ENCODE data around the gene TSPO2. TPM values are rescaled to one million over a fixed set of nuclear protein-coding genes. Genes with fewer than 3 reads are reported as not detected.

Gene TSPO2, protein sequence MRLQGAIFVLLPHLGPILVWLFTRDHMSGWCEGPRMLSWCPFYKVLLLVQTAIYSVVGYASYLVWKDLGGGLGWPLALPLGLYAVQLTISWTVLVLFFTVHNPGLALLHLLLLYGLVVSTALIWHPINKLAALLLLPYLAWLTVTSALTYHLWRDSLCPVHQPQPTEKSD
- not detected for total RNA-seq (ENCODE audit: unreplicated experiment)
- long read RNA-seq: 0 reads

- peak within 1 kb of the TSS; percentile 8 for H3K27ac Mint-ChIP-seq (ENCODE audit: unreplicated experiment)
- H3K4me3 Mint-ChIP-seq (ENCODE audit: unreplicated experiment): no peak within 1 kb of the TSS
- no peaks in the 10 kb centered on the region for H3K36me3 Mint-ChIP-seq (ENCODE audit: unreplicated experiment)
- H3K9me3 Mint-ChIP-seq (ENCODE audit: unreplicated experiment): no peaks in the 10 kb centered on the region
- H3K4me1 Mint-ChIP-seq (ENCODE audit: low read depth, unreplicated experiment): no peaks in the 10 kb centered on the region
- peaks cover 2% of the 10 kb centered on the region for H3K27me3 Mint-ChIP-seq (ENCODE audit: unreplicated experiment)
- TF ChIP-seq, protein P1, sequence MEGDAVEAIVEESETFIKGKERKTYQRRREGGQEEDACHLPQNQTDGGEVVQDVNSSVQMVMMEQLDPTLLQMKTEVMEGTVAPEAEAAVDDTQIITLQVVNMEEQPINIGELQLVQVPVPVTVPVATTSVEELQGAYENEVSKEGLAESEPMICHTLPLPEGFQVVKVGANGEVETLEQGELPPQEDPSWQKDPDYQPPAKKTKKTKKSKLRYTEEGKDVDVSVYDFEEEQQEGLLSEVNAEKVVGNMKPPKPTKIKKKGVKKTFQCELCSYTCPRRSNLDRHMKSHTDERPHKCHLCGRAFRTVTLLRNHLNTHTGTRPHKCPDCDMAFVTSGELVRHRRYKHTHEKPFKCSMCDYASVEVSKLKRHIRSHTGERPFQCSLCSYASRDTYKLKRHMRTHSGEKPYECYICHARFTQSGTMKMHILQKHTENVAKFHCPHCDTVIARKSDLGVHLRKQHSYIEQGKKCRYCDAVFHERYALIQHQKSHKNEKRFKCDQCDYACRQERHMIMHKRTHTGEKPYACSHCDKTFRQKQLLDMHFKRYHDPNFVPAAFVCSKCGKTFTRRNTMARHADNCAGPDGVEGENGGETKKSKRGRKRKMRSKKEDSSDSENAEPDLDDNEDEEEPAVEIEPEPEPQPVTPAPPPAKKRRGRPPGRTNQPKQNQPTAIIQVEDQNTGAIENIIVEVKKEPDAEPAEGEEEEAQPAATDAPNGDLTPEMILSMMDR (IDR thresholded peaks at IDR 0.05; ENCODE audit: partially characterized antibody, unreplicated experiment): no peak
- DNase-seq: no peak
Measured at GRCh38 chr6:41042226-41043055, at the start of gene TSPO2. Gene TSPO2, plus strand, starts transcription at chr6:41042467. Its CDS starts 519 bp downstream, at chr6:41042986.

DNA sequence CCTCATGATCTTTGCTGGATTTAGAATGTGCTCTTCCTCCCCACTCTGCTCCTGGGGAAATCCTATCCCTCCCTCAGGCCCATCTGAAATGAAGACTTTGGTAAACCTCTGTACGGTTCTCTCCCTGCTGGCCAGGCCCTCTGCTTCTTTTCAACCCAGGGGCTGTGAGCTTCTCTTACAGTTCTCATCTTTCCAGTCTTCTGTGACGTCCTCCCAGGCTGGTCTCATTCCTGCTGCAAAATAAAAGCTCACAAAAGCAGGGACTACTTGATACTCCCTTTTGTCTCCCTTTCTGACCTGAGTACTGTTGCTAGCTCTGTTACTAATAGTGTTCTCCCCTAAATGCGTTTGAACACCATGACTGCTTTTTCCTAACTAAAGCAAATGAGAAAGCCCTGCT is 49.5 kb upstream of the TSPO2 start:
- peaks cover 2% of the 10 kb centered on the region for H3K9me3 Mint-ChIP-seq (ENCODE audit: unreplicated experiment)
- TF ChIP-seq, protein P1 (IDR thresholded peaks at IDR 0.05; ENCODE audit: partially characterized antibody, unreplicated experiment): no peak
- H3K4me3 Mint-ChIP-seq (ENCODE audit: unreplicated experiment): no peak overlapping the region
- H3K36me3 Mint-ChIP-seq (ENCODE audit: unreplicated experiment): no peaks in the 10 kb centered on the region
- H3K27ac Mint-ChIP-seq (ENCODE audit: unreplicated experiment): peak overlapping the region; percentile 45
- DNase-seq: no peak
- peaks cover 26% of the 10 kb centered on the region for H3K4me1 Mint-ChIP-seq (ENCODE audit: low read depth, unreplicated experiment)
- no peaks in the 10 kb centered on the region for H3K27me3 Mint-ChIP-seq (ENCODE audit: unreplicated experiment)

- DNase-seq: no peak
- H3K4me3 Mint-ChIP-seq (ENCODE audit: unreplicated experiment): no peak overlapping the region
- no peaks in the 10 kb centered on the region for H3K36me3 Mint-ChIP-seq (ENCODE audit: unreplicated experiment)
- peaks cover 2% of the 10 kb centered on the region for H3K27me3 Mint-ChIP-seq (ENCODE audit: unreplicated experiment)
- TF ChIP-seq, protein P1 (IDR thresholded peaks at IDR 0.05; ENCODE audit: partially characterized antibody, unreplicated experiment): no peak
- peaks cover 3% of the 10 kb centered on the region for H3K9me3 Mint-ChIP-seq (ENCODE audit: unreplicated experiment)
- H3K27ac Mint-ChIP-seq (ENCODE audit: unreplicated experiment): peak overlapping the region; percentile 49
- H3K4me1 Mint-ChIP-seq (ENCODE audit: low read depth, unreplicated experiment): peaks cover 28% of the 10 kb centered on the region
Measured at GRCh38 chr6:40996591-40997233, 45.6 kb upstream of the TSPO2 start.

DNA sequence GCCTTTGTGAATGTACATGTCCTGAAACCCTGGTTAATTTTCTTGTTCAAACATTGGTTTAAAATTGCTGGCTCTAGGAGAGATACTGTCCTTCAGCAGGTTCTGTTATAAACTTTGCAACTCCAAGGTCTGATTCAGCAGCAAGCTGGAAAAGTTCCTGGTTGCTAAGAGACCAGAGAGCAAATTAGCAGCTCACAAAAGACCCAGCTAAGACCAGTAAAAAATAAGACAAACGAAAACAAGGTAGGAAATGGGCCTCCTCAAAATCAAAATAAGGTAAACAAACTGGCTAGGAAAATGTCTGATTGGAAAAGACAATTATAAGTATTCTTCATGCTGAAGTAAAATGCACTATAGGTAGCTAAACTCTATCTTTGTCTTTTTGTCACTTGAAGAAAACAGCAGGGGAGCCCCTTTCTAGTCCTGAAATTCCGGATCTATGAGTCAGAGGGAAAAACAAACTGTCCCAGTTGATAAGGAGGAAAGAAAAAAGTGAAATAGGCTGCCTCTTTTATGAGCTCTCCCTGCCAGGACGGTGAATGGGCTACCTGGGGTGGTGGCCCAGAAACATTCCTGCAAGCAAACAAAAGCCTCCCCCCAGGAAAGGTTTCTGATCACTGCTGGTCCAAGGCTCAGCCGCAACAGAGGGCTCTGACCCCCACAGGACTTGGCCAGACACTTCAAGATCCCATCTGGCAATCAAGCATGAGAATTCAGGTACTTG is 44.9 kb upstream of the TSPO2 start:
- H3K9me3 Mint-ChIP-seq (ENCODE audit: unreplicated experiment): peaks cover 3% of the 10 kb centered on the region
- H3K4me3 Mint-ChIP-seq (ENCODE audit: unreplicated experiment): no peak overlapping the region
- H3K36me3 Mint-ChIP-seq (ENCODE audit: unreplicated experiment): no peaks in the 10 kb centered on the region
- H3K4me1 Mint-ChIP-seq (ENCODE audit: low read depth, unreplicated experiment): peaks cover 29% of the 10 kb centered on the region
- peaks cover 2% of the 10 kb centered on the region for H3K27me3 Mint-ChIP-seq (ENCODE audit: unreplicated experiment)
- DNase-seq: no peak
- no peak overlapping the region for H3K27ac Mint-ChIP-seq (ENCODE audit: unreplicated experiment)
- TF ChIP-seq, protein P1 (IDR thresholded peaks at IDR 0.05; ENCODE audit: partially characterized antibody, unreplicated experiment): no peak

Data from glutamatergic neuron (in vitro differentiated cells).